Pulmonary artery endothelial cell (primary cell): Measurements from ENCODE around the gene NIP7. TPM values are rescaled to one million over a fixed set of nuclear protein-coding genes. Genes with fewer than 3 reads are reported as not detected.
"Not testable (repeated sequence)": the region's sequence is repeated elsewhere in the genome, so short reads cannot be mapped to it uniquely, and the experiment has no call there.

Source experiments
- DNase-seq: peaks from one replicate; pipeline ENCODE4 v3.0.0-alpha.2; 2011; ENCODE audit warnings: low read depth, low spot score
- total RNA-seq: library from RNA; depleted of rRNA; stranded (reverse); fragments of >200 nt; gene quantifications from 2 replicates; pipeline ENCODE4 v1.2.3, GENCODE V29; 2014

NIP7 gene
- 39.8 and 40.7 TPM in 2 replicates for total RNA-seq

DNA sequence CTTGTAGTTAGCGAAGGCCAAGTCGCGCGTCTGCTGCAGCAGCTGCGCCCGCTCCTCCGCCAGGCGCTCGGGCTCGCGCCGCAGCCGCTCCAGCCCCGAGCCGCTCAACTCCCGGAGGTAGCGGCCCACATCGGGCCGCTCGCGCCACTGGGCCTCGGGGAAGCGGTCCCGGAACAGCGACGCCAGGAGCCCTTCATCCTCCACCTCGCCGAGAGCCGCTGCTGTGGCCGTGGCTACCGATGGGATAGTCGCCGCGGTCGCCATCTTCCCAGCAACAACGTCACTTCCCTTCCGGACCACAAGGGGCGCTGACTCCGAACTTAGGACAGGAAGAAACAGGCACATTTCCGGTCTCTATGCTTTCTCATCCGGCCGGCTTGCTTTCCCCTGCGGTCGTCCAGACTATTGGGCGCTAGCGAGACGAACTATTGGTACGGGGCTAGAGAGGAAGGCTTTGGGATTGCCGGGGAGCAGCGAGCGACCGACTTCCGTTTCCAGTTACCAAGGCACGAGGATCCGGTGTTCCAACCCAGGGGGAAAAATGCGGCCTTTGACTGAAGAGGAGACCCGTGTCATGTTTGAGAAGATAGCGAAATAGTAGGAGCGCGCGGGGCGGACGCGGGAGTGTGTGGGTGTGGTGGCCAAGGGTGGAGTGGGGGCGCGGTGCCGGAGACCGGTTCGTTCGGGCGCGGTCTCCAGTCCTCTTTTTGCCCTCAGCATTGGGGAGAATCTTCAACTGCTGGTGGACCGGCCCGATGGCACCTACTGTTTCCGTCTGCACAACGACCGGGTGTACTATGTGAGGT is at the start of gene NIP7, which contains the start of gene COG8:
NIP7 (plus strand) TSS at position 484 of the 806 bp plus-strand sequence; CDS start at position 542, 58 bp downstream.
COG8 (minus strand) TSS at position 276 of the 806 bp plus-strand sequence; CDS start at position 264, 12 bp downstream.
- DNase-seq, result peak; percentile 96

DNA sequence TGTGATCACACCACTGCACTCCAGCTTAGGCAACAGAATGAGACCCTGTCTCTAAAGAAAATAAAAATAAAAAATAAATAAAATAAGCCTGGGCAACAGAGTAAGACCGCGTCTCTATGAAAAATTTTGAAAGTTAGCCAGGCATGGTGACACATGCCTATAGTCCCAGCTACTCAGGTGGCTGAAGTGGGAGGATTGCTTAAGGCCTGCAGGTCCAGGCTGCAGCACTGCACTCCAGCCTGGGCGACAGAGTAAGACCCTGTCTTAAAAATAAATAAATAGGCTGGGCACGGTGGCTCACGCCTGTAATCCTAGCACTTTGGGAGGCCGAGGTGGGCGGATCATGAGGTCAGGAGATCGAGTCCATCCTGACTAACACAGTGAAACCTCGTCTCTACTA is 47.9 kb upstream of the NIP7 start:
- not testable (repeated sequence) for DNase-seq

DNA sequence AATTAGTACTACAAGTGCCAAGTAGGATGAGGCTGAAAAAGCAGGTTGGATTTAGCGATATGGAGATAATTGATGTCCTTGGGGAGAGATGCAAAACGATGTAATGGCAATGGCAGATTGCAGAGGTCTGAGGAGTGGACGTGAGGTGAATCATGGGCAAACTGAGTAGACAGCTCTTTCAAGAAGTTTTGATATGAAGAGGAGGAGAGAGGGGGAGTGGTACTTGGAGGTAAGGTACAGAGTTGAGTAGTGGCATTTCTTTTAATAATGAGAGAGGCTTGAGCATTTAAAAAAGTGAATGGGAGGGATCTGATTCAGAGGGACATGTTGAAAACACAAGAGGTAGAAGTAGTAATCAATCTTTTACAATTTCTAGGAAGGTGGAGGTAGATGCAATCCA is 46.2 kb upstream of the NIP7 start:
- no peak for DNase-seq

DNA sequence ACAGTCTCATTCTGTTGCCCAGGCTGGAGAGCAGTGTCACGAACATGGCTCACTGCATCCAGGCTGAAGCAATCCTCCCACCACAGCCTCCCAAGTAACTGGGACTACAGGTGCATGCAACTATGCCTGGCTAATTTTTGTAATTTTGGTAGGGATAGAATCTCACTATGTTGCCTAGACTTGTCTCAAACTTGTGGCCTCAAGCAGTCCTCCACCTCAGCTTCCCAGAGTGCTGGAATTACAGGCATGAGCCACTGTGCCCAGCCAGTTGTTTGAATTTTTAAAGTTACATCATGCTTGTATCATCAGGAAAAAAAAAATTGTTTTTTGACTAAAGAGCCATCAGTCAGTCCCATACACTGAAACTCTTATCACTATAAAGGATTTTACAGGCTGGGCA is 45.5 kb upstream of the NIP7 start:
- DNase-seq, result no peak

DNA sequence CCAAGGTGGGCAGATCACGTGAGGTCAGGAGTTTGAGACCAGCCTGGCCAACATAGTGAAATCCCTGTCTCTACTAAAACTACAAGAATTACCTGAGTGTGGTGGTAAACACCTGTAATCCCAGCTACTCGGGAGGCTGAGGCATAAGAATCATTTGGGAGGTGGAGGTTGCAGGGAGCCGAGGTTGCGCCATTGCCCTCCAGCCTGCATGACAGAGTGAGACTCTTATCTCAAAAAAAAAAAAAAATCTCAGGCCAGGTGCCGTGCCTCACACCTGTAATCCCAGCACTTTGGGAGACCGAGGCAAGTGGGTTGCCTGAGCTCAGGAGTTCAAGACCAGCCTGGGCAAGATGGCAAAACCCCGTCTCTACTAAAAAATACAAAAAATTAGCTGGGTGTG is 42.8 kb upstream of the NIP7 start:
- DNase-seq, result not testable (repeated sequence)

DNA sequence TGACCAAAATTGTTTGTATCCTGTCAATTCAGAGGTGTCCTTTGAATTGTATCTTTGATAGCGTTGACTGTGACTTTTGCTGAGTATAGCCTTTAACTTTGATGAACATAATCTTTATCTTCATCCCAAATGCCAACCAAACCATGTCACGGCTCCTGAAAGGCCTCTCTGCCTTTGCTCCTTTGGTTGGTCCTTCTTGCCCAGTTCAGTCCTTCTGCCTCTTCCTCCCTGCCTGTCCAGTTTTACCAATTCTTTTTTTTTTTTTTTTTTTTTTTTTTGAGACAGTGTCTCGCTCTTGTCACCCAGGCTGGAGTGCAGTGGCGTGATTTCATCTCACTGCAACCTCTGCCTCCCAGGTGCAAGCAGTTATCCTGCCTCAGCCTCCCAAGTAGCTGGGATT is 41.3 kb upstream of the NIP7 start:
- DNase-seq, result no peak

DNA sequence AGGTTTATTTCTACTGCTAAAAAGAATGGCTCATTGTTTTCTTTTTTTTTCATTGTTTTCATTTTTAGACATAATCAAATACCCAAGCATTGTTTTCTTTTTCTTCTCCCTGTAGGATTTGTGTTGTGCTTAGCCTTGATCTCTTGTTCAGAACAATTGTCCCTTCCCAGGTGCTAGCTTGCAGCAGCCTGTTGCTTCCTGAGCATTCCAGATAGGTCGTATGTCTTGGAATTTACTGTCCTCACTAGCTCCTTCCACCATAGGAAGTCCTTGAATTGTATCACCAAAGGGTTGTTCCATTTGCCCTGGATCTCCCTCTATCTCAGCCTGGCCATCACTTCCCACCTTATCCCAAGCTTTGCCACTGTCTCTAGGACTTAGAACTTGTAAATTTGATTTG is 38.4 kb upstream of the NIP7 start:
- DNase-seq, result no peak

DNA sequence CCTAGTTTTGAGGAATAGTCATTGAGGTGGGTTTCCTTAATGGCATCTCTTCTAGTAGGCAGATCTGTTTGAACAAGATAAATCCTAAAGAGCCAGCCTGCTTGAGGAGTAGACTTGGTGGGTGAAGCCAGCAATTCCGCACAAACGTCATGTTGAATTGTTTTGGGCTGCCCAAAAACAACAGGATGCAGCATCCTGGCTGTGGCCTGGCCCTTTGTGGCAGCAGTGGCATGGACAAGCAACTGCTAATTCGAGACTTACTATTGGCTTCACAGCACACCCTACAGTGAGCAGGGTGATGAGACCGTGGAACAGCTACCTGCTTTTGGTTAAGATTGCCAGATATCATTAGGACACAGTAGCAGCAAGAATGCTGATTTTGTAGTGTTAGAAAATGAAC is 37.7 kb upstream of the NIP7 start:
- no peak for DNase-seq

DNA sequence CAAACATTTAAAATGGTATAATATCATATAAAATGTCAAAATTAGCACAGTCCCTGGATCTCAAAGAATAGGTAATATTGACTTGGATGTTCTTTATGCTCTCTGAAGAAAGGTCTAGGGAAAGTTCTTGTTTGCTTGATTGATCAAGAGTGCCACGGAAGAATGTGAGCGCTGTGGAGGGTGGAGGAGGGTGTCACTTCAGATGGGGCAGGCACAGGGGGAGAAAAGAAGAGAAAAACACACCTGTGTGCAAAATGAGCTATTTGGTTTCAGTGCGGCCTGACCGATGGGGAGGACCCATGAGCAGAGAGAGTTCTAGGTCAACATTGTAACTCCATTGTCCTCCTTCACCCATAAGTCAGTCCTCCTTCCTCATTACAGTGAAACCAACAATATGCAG is 37.3 kb upstream of the NIP7 start:
- DNase-seq, result no peak

DNA sequence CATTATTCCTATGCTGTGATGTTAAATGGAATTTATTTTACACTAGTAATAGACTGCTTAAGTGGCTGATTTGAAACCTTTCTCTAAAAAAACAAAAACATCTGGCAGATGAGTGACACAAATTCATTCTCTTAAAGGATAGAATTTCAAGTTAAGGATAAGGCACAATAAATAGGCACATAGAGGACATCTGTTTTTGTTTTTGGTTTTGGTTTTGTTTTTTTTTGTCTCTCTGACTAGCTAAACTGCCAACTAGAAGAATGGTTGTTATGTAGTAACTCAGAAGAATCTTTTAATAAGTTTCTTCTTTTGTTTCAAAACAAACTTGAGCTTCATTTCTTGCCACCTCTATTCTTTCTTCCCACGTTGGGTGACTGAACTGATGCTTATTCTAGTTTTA is 33.5 kb upstream of the NIP7 start:
- no peak for DNase-seq

DNA sequence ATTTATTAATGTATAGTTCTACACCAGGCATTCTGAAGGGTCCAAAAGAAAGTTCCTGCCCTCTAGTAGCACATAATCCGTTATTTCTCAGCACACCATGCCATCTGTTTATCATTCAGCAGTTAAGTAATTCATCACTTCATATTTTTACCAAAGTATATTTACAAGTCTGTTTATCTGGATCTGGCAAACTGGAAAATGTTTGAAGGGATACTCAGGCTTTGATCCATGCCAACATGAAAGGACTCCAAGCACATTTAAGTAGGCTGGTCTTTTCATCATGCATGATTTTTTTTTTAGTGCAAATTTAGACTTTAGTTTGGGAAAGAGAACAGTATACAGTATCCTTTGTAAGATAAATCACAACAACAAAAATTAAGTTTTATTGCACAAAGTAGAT is 32.5 kb upstream of the NIP7 start:
- DNase-seq, result no peak

DNA sequence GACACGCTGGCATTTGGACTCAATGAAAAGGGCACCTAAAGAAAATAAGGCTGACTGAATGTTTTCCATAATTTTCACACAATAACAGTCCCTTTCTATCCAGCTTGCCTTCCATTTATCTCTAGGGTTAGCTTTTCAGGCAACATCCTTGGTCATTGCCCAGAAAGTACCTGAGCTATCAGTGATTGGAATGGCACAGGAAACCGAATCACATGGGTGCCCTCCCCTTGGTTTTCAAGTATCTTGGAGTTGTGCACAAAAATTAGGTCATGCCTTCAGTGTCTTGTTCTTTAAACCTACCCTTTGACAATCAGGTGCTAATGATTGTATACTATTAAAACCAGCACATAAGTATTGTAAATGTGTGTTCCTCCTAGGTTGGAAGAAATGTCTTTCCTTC is 31.7 kb upstream of the NIP7 start:
- no peak for DNase-seq

DNA sequence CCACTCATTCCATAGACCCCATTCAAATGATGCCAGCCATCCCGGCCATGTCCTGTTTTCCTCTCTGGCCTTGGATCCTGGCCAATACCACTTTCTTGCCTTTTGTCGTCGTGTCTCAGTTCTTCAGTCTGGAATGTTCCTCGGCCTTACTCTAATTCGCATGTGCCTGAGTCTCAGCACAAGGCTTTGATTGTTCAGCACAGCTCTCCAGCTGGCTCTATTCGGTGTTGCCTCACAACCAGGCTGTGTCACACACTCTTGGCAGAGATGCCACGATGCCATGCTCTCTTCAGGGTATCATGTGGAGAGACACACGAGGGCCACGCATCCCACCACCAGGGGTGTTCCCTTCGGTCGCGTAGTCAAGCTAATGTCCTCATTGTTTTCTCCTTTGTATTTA is 30.3 kb upstream of the NIP7 start:
- no peak for DNase-seq

DNA sequence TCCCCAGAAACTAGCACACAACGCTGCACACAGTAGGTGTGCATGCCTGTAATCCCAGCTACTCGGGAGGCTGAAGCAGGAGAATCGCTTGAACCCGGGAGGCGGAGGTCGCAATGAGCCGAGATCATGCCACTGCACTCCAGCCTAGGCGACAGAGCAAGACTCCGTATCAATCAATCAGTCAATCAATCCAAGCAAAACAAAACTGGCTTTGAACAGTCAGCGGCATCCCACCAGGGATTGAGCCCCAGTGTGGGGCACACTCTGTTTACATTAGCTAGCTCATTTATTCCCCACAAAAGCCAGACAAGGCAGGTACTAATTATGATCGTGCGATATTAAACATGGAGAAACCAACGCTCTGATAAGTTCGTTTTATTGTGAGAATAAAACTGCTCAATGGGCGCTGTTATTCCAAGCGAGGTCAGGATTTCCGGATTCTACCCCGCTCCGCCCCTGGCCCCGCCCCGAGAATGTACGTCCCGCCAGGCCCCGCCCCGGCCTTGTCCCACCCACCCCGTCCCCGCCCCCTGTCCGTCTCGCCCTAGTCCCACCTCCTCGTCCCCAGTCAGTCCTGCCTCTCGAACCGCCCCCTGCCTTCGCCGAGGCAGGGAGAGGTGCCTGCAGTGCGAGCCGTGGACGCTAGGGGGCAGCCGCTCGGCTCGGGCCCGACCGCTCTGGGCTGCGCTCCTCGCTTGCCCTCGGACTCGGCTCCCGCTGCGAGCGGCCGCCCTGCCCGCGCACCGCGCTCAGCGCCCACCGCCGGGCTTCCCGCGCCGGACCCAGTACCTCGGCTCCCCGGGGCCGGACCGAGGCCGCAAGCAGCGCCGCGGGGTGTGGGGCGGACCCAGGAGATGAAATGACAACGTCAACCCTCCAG is 28.7 kb upstream of the NIP7 start, which contains the start of gene VPS4A:
VPS4A (plus strand) TSS at position 698 of the 880 bp plus-strand sequence; CDS start at position 860, 162 bp downstream.
- DNase-seq, result peak; percentile 87

DNA sequence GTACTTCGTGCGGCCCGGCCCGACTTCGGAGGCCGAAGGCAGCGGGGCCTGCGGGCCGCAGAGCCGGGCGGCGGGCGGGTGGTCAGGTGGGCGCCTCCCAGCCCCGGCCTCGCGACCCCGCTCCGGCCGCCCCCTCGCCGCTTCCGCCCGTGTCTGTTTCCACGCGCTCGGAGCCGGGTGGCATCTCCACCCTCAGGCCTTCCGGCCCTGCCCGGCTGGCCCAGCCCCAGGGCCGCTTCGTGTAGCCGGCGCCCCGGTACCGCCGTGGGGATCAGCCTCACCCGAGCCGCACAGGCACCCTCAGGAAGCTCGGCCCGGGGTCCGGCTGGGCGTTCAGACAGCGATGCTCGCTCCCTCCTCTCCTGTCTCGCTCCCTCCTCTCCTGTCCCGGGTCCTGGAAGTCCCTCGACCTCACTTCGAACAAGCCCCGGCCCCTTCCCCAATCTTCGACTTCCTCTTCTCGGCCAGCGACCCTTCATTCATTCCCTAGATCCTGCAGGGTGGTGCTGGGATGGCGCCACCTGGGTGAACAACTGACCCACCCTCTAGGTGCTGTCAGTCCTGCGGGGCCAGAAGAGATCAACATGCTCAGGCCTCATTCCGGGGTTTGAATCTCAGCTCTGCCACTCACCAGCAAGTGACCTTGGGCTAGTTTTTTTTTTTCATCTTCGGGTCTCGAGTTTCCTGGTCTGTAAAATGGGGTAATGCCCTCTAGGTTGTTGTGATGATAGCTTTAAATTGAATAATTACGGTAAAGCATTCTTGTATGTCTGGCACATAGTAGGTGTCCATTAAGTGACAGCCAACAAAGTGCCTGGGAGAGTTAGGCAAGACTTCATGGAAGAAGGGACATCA is 27.8 kb upstream of the NIP7 start:
- no peak for DNase-seq

DNA sequence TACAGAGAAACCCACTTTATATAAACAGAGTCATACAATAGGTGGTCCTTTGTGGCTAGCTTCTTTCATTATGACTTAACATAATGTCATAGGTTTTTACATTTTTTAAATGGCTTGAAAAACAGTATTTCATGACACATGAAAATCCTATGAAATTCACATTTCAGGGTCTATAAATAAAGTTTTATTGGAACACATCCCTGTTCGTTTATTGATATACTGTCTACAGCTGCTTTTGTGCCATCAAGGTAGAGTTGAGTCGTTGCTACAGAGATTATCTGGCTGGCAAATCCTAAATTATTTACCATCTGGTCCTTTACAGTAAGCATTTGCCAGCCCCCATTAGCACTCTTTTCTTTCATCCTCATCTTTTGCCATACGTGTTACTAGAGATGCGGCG is 26.1 kb upstream of the NIP7 start:
- DNase-seq, result no peak

DNA sequence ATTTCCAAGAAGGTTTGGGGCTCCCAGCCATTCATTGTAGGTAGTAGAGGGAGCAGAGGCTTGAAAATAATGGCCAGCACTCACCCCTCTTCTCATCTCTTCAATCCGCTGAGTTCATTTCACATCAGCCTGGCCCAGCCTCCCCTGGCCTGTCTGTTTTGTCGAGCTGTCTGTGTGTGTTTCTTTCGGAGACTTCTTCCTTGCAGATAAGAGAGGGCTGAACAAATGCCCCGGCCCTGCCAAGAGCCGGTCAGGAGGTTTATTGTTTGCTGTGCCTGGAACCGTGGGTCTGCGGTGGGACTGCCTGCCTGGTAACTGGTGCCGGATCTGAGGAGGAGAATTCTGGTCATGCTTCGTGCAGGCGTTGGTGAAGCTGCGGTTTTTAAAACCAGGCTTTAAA is 25.0 kb upstream of the NIP7 start:
- no peak for DNase-seq

DNA sequence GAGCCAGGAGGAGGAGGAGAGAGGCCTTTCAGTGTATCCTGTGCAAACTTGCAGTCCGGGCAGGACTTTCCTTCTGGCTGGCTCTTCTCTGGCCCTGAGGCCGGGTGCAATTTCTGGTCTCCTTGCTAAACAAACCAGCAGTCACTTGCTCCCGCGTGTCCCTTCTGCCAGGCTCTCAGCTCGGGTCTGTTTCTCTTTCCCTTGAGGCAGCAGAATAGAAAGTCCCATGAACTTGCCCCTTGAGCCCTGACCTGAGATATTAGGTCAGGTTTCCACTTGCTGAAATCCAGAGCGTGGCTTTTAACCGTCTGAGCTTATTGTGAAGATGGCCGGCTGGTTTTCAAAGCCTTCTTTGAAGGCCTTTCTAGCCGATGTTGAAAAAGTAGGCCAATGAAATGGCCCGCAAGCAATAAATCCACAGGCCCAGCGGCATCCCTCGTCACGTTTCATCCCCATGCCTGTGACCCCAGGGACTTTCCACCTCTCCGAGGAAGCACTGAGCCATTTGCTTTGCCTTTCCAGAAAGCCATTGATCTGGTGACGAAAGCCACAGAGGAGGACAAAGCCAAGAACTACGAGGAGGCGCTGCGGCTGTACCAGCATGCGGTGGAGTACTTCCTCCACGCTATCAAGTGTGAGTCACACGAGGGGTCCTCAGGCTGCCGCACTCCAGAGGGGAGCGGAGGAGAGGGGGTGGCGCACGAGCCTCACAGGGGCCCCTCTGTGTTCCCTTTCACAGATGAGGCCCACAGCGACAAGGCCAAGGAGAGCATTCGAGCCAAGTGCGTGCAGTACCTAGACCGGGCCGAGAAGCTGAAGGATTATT is 23.9 kb upstream of the NIP7 start:
- no peak for DNase-seq

DNA sequence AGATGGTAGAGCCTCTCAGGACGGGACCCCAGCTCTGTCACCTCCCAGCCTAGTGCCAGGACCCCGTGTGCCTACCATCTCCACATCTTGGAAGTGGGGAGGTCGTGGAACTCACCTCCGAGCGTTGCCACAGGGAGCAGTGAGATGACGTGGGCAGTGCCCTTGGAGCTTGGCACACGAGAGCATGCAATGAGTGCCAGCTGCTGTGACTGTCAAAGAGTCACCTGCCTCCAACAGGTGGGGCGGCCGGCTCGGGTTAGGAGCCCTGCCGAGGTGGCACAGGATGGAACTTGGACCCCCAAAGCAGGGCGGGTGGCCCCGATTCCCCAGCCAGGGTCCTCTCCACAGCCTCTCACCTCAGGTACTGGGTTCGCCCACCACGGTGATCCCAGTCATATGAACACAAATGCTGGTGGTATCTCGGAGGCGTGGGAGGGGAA is 23.0 kb upstream of the NIP7 start:
- no peak for DNase-seq

DNA sequence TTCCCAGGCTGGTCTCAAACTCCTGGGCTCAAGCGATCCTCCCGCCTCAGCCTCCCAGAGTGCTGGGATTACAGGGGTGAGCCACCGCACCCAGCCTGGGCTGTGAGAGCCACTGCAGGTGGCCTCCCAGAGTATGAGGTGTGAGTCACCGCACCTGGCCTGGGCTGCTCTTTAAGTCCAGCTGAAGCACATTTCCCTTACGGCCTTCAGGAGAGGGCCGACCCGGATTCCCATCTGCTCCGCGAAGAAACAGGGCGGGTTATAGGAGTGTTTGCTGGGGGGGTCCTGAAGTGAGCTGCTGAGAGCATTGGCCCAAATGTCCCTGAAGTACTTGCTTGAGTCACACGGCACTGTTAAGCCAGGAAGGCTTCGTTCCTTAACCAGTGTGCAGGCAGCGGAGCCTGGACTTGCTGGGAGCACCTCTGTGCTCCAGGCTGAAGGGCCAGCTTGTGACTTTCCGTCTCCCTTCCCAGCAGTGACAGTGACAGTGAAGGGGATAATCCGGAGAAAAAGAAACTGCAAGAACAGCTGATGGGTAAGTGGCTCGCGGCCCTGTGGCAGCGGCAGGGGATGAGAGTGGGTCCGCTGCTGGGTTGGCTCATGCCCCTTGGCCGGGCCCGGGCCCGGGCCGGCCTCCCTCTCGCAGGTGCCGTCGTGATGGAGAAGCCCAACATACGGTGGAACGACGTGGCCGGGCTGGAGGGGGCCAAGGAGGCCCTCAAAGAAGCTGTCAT is 21.2 kb upstream of the NIP7 start:
- no peak for DNase-seq
